Measurements from ENCODE around the gene CNTNAP5. TPM values are rescaled to one million over a fixed set of nuclear protein-coding genes. Genes with fewer than 3 reads are reported as not detected.

The CNTNAP5 gene
- total and polyA plus RNA-seq, 2 of the 13 experiments (the other 11 are each of a cell fraction or from before 2014, with no cell fraction given), result not detected

GRCh38 chr2:124778076-124778475 lies 753.0 kb downstream of the CNTNAP5 start:
- WGBS (ENCODE audit: low lambda C conversion rate), result 8% methylated on average over 2 of the region's 2 CpGs
- H3K4me2 ChIP-seq (ENCODE audit: low read depth, low read length), result no peak overlapping the region
- no TSS peak for BruUV-seq (replicated peaks)
- no peaks in the 10 kb centered on the region for H3K79me2 ChIP-seq (ENCODE audit: insufficient read depth, low read length)
- CTCF ChIA-PET (ENCODE audit: low intra/inter-chr PET ratio, low total read pairs), result no interaction called here
- no peak overlapping the region for H3K4me3 ChIP-seq (replicated peaks in 1 of 3; ENCODE audit: insufficient read depth in 1 of 3, low read depth in 2 of 3, low read length in 3 of 3)
- intact Hi-C loops (cut with micrococcal nuclease; ENCODE audit: unreplicated experiment), result no loop called here
- DNase-seq (ENCODE audit: low spot score), result no peak
- in situ Hi-C loops (cut with HindIII; ENCODE audit: extremely low pct_ligation_motif_present, low pct_unique_long_range_greater_than_20kb), result no loop called here
- no peak for ATAC-seq
- no peaks in the 10 kb centered on the region for H3K9me3 ChIP-seq (ENCODE audit: low read length)
- H4K20me1 ChIP-seq (ENCODE audit: insufficient read depth, low read length), result no peaks in the 10 kb centered on the region
- H2AFZ ChIP-seq (ENCODE audit: low read length), result no peak overlapping the region
- POLR2A ChIA-PET, result no interaction called here
- no peak for FAIRE-seq
- no peaks in the 10 kb centered on the region for H3K36me3 ChIP-seq (replicated peaks in 1 of 2; ENCODE audit: control insufficient read depth in 1 of 2, insufficient read depth in 2 of 2, low read length in 2 of 2)
- H3K9ac ChIP-seq (ENCODE audit: insufficient read depth, low read depth, low read length), result no peak overlapping the region
- no peaks in the 10 kb centered on the region for H3K27me3 ChIP-seq (ENCODE audit: control insufficient read depth in 1 of 2, insufficient read depth in 2 of 2, low read length in 2 of 2)
- no peak overlapping the region for H3K27ac ChIP-seq (ENCODE audit: extremely low read length, insufficient read depth, low read length)
- H3K4me1 ChIP-seq (ENCODE audit: insufficient read depth, low read length), result no peaks in the 10 kb centered on the region
- TF ChIP-seq HMGA1 (CRISPR knock-in tag; conservative IDR thresholded peaks at IDR 0.05) (no peak), IRF2 (CRISPR knock-in tag; IDR thresholded peaks at IDR 0.05) (no peak), CCAR2 (optimal IDR thresholded peaks at IDR 0.05; ENCODE audit: low read depth, low read length) (no peak), GATA4 (IDR thresholded peaks at IDR 0.05; ENCODE audit: borderline replicate concordance, low read depth) (no peak), DBP (CRISPR knock-in tag; IDR thresholded peaks at IDR 0.05; ENCODE audit: not compliant biosample characterization) (no peak), SMARCC2 (IDR thresholded peaks at IDR 0.05) (no peak), HNRNPLL (IDR thresholded peaks at IDR 0.05; ENCODE audit: low read depth, low read length, poor library complexity, severe bottlenecking) (no peak), HBP1 (CRISPR knock-in tag; IDR thresholded peaks at IDR 0.05; ENCODE audit: low read depth) (no peak), SATB2 (CRISPR knock-in tag; IDR thresholded peaks at IDR 0.05) (no peak), ZNF792 (CRISPR knock-in tag; IDR thresholded peaks at IDR 0.05) (no peak), ZNF318 (CRISPR knock-in tag; IDR thresholded peaks at IDR 0.05) (no peak)
- TF ChIP-seq, protein P1, sequence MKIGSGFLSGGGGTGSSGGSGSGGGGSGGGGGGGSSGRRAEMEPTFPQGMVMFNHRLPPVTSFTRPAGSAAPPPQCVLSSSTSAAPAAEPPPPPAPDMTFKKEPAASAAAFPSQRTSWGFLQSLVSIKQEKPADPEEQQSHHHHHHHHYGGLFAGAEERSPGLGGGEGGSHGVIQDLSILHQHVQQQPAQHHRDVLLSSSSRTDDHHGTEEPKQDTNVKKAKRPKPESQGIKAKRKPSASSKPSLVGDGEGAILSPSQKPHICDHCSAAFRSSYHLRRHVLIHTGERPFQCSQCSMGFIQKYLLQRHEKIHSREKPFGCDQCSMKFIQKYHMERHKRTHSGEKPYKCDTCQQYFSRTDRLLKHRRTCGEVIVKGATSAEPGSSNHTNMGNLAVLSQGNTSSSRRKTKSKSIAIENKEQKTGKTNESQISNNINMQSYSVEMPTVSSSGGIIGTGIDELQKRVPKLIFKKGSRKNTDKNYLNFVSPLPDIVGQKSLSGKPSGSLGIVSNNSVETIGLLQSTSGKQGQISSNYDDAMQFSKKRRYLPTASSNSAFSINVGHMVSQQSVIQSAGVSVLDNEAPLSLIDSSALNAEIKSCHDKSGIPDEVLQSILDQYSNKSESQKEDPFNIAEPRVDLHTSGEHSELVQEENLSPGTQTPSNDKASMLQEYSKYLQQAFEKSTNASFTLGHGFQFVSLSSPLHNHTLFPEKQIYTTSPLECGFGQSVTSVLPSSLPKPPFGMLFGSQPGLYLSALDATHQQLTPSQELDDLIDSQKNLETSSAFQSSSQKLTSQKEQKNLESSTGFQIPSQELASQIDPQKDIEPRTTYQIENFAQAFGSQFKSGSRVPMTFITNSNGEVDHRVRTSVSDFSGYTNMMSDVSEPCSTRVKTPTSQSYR (CRISPR knock-in tag; IDR thresholded peaks at IDR 0.05; ENCODE audit: borderline replicate concordance), result no peak
